ENCODE measurements around the gene GRB10. TPM values are rescaled to one million over a fixed set of nuclear protein-coding genes. Genes with fewer than 3 reads are reported as not detected.

GRB10 gene
- total RNA-seq, result 65.9 and 67.7 TPM in 2 replicates

- H3K4me3 ChIP-seq (ENCODE audit: low read depth, low read length), result peak within 1 kb of the TSS; percentile 33
- no peaks in the 10 kb centered on the region for H3K27me3 ChIP-seq (ENCODE audit: control insufficient read depth, insufficient read depth, low read length)
- peak; percentile 18 for TF ChIP-seq CTCF (IDR thresholded peaks at IDR 0.05; ENCODE audit: insufficient read depth, low read length, severe bottlenecking)
- peaks cover 2% of the 10 kb centered on the region for H3K36me3 ChIP-seq (ENCODE audit: control insufficient read depth, insufficient read depth, low read length)
- no peak for FAIRE-seq
- no peak for DNase-seq (ENCODE audit: low read depth)
These were observed at the start of gene GRB10 for GRCh38 chr7:50782375-50783208. GRB10 (minus strand) TSS chr7:50782896; CDS start chr7:50732322, 50,574 bp downstream.

- Histone ChIP-seq H3K27me3 (ENCODE audit: control insufficient read depth, insufficient read depth, low read length) (no peaks in the 10 kb centered on the region), H3K4me3 (ENCODE audit: low read depth, low read length) (no peak overlapping the region), H3K36me3 (ENCODE audit: control insufficient read depth, insufficient read depth, low read length) (no peaks in the 10 kb centered on the region)
- TF ChIP-seq CTCF (IDR thresholded peaks at IDR 0.05; ENCODE audit: insufficient read depth, low read length, severe bottlenecking), result no peak
- DNase-seq (ENCODE audit: low read depth), result no peak
- FAIRE-seq, result no peak
These were observed 46.1 kb upstream of the GRB10 start for GRCh38 chr7:50828801-50829200.

GRCh38 chr7:50828116-50828515 is 45.4 kb upstream of the GRB10 start:
- Histone ChIP-seq H3K4me3 (ENCODE audit: low read depth, low read length) (no peak overlapping the region), H3K36me3 (ENCODE audit: control insufficient read depth, insufficient read depth, low read length) (no peaks in the 10 kb centered on the region), H3K27me3 (ENCODE audit: control insufficient read depth, insufficient read depth, low read length) (no peaks in the 10 kb centered on the region)
- no peak for TF ChIP-seq CTCF (IDR thresholded peaks at IDR 0.05; ENCODE audit: insufficient read depth, low read length, severe bottlenecking)
- DNase-seq (ENCODE audit: low read depth) (no peak), FAIRE-seq (no peak)

- FAIRE-seq (no peak), DNase-seq (ENCODE audit: low read depth) (no peak)
- Histone ChIP-seq H3K27me3 (ENCODE audit: control insufficient read depth, insufficient read depth, low read length) (no peaks in the 10 kb centered on the region), H3K36me3 (ENCODE audit: control insufficient read depth, insufficient read depth, low read length) (no peaks in the 10 kb centered on the region), H3K4me3 (ENCODE audit: low read depth, low read length) (no peak overlapping the region)
- no peak for TF ChIP-seq CTCF (IDR thresholded peaks at IDR 0.05; ENCODE audit: insufficient read depth, low read length, severe bottlenecking)
These were observed 44.6 kb upstream of the GRB10 start for GRCh38 chr7:50827281-50827680.

GRCh38 chr7:50826371-50827172 is 43.9 kb upstream of the GRB10 start:
- FAIRE-seq, result peak; percentile 23
- Histone ChIP-seq H3K27me3 (ENCODE audit: control insufficient read depth, insufficient read depth, low read length) (no peaks in the 10 kb centered on the region), H3K4me3 (ENCODE audit: low read depth, low read length) (no peak overlapping the region), H3K36me3 (ENCODE audit: control insufficient read depth, insufficient read depth, low read length) (no peaks in the 10 kb centered on the region)
- DNase-seq (ENCODE audit: low read depth), result peak; percentile 94
- TF ChIP-seq CTCF (IDR thresholded peaks at IDR 0.05; ENCODE audit: insufficient read depth, low read length, severe bottlenecking), result no peak

Data from bronchial epithelial cell (primary cell).